GM12878 (cell line): ENCODE results near the gene CDC42BPA. TPM values are rescaled to one million over a fixed set of nuclear protein-coding genes. Genes with fewer than 3 reads are reported as not detected.

Experiments used
- ATAC-seq: fragments of 200-7000 bp; cut with Tn5 transposase; 3 replicates; pipeline ENCODE4 v1.9.1; 2020; ENCODE audit warnings: mild to moderate bottlenecking, moderate library complexity
- BruUV-seq: library from RNA; stranded (reverse); fragments of 400-500 nt; replicated peaks from 2 replicates; lab custom pipeline; 2021; lab: Mats Ljungman, UMichigan
- CTCF ChIA-PET: fragments of 300-600 bp; sonication (Branson Sonifier 250); formaldehyde crosslinking; extraction: SDS; loops from one replicate; lab custom pipeline; 2021; ENCODE audit warnings: inconsistent platforms; lab: Yijun Ruan, JAX
- POLR2A ChIA-PET: fragments of 350-600 bp; formaldehyde crosslinking; extraction: SDS; loops from one replicate; lab custom pipeline; 2021; ENCODE audit warnings: inconsistent platforms; lab: Charles Lee
- RAD21 ChIA-PET: fragments of 300-600 bp; sonication (Branson Sonifier 250); formaldehyde crosslinking; loops from one replicate; lab custom pipeline; 2023; ENCODE audit warnings: antibody characterized with exemption; ENCODE audit not compliant: unreplicated experiment; lab: Charles Lee
- SMC1A ChIA-PET: fragments of 300-600 bp; sonication (Branson Sonifier 250); formaldehyde crosslinking; loops from one replicate; lab custom pipeline; 2023; ENCODE audit not compliant: unreplicated experiment, uncharacterized antibody; lab: Charles Lee
- DNase-seq: peaks from one replicate; pipeline ENCODE4 v3.0.0-alpha.2; 2011; ENCODE audit warnings: low read depth, low spot score
- FAIRE-seq: peaks from 3 replicates; lab custom pipeline; 2011; peaks lifted over from hg19 to GRCh38; lab: Jason Lieb, UNC
- H2AFZ ChIP-seq: 2 replicates; pipeline ENCODE4 v1.6.0; 2011; ENCODE audit warnings: low read depth, low read length, control low read depth; ENCODE audit not compliant: control insufficient read depth
- H3K27ac ChIP-seq: 2 replicates; pipeline ENCODE4 v1.5.1; 2011; ENCODE audit warnings: control low read depth; ENCODE audit not compliant: control insufficient read depth, insufficient read depth
- H3K27me3 ChIP-seq, 2 experiments: replicated peaks in 1 of 2; 2 replicates each; pipeline versions ENCODE4 v1.6.0 to v1.6.1; 2011; ENCODE audit warnings: low read length in 1 of 2; ENCODE audit not compliant: control insufficient read depth in 2 of 2, insufficient read depth in 2 of 2
- H3K36me3 ChIP-seq, 2 experiments: 2 replicates each; pipeline ENCODE4 v1.5.1; 2011; ENCODE audit warnings: low read length in 1 of 2; ENCODE audit not compliant: control insufficient read depth in 2 of 2, insufficient read depth in 2 of 2
- H3K4me1 ChIP-seq: 2 replicates; pipeline ENCODE4 v1.6.1; 2011; ENCODE audit warnings: mild to moderate bottlenecking, low read length, moderate library complexity, mixed read lengths; ENCODE audit not compliant: control insufficient read depth, insufficient read depth
- H3K4me2 ChIP-seq: 2 replicates; pipeline ENCODE4 v1.6.0; 2011; ENCODE audit warnings: control low read depth; ENCODE audit not compliant: control insufficient read depth, insufficient read depth
- H3K4me3 ChIP-seq: fragments of 200-600 bp; sonication (generic); 2 replicates; pipeline ENCODE4 v1.5.1; 2016
- H3K79me2 ChIP-seq: 2 replicates; pipeline ENCODE4 v1.6.0; 2011; ENCODE audit warnings: low read length; ENCODE audit not compliant: control insufficient read depth, insufficient read depth
- H3K9ac ChIP-seq: 2 replicates; pipeline ENCODE4 v1.8.0; 2011; ENCODE audit warnings: low read length, control low read depth, mixed read lengths; ENCODE audit not compliant: control insufficient read depth, insufficient read depth
- H3K9me3 ChIP-seq: replicated peaks from 3 replicates; pipeline ENCODE4 v1.5.1; 2011; ENCODE audit warnings: mild to moderate bottlenecking, low read length; ENCODE audit not compliant: control insufficient read depth, insufficient read depth
- H4K20me1 ChIP-seq: 2 replicates; pipeline ENCODE4 v1.6.0; 2011; ENCODE audit not compliant: control insufficient read depth, insufficient read depth
- GABPA ChIP-seq: IDR thresholded peaks from 2 replicates; pipeline ENCODE4 v1.6.1; 2014; ENCODE audit warnings: antibody characterized with exemption, low read depth, mild to moderate bottlenecking, inconsistent platforms
- JUNB ChIP-seq: IDR thresholded peaks from 2 replicates; pipeline ENCODE4 v1.6.1; 2016; ENCODE audit warnings: antibody characterized with exemption, mild to moderate bottlenecking
- MLLT1 ChIP-seq: fragments of 450-650 bp; IDR thresholded peaks from 2 replicates; pipeline ENCODE4 v1.6.1; 2016; ENCODE audit warnings: mild to moderate bottlenecking
- PAX5 ChIP-seq: IDR thresholded peaks from 2 replicates; pipeline ENCODE4 v1.6.1; 2011; ENCODE audit warnings: low read depth, low read length, borderline replicate concordance
- ZNF384 ChIP-seq: IDR thresholded peaks from 2 replicates; pipeline ENCODE4 v1.6.1; 2012; ENCODE audit warnings: low read depth, mild to moderate bottlenecking, low read length, improper control_type of control experiment, borderline replicate concordance
- WGBS: methylation state at CpG from one replicate; pipeline ENCODE4 v1.1.6; 2016; ENCODE audit warnings: low lambda C conversion rate; ENCODE audit not compliant: insufficient replicate concordance, insufficient coverage; ENCODE audit errors: missing lambda C conversion rate; 5-methylcytosine and 5-hydroxymethylcytosine counted together
- in situ Hi-C: fragments of 300-500 bp; cut with MboI; formaldehyde crosslinking; loops from 9 replicates; pipeline ENCODE4 v1.14.3; 2018; ENCODE audit warnings: mixed read lengths
- intact Hi-C: fragments of 100-400 bp; cut with micrococcal nuclease; formaldehyde crosslinking; loops from one replicate; pipeline ENCODE4 v1.14.2; 2022; ENCODE audit not compliant: unreplicated experiment
- polyA plus RNA-seq, 11 experiments: library from polyadenylated mRNA; depleted of rRNA in 4 of 11; unstranded in 6 of 11; stranded (reverse) in 5 of 11; fragments of >200 nt; fragmentation: Nextera tagmentation in 4 of 11; fragmentation: Illumina TruSeq in 1 of 11; extraction: Ambion mirVana in 4 of 11; extraction: Trizol in 1 of 11; gene quantifications; 1 replicate in 1 of 11; 2 replicates in 10 of 11; pipeline versions ENCODE4 v1.2.1 to v1.2.3, GENCODE V29; 2011 to 2016; ENCODE audit warnings: inconsistent platforms in 2 of 11, missing spikeins in 2 of 11, low read depth in 1 of 11
- total RNA-seq, 4 experiments: library from RNA; depleted of rRNA in 3 of 4; stranded (reverse); fragments of >200 nt in 3 of 4; fragmentation: Illumina TruSeq in 1 of 4; extraction: Trizol in 1 of 4; gene quantifications; 2 replicates each; pipeline versions ENCODE4 v1.2.1 to v1.2.3, GENCODE V29; 2013 to 2021

CDC42BPA gene
- total and polyA plus RNA-seq, 10 of the 15 experiments (the other 5 are each of a cell fraction or from before 2014, with no cell fraction given) = 0.02 to 0.52 (median 0.10) TPM

- Histone ChIP-seq H2AFZ (no peak overlapping the region), H3K27ac (no peak overlapping the region), H4K20me1 (no peaks in the 10 kb centered on the region), H3K36me3 (no peaks in the 10 kb centered on the region), H3K9ac (no peak overlapping the region), H3K4me2 (no peak overlapping the region), H3K4me1 (no peaks in the 10 kb centered on the region), H3K9me3 (no peaks in the 10 kb centered on the region), H3K27me3 (no peaks in the 10 kb centered on the region), H3K4me3 (no peak overlapping the region), H3K79me2 (no peaks in the 10 kb centered on the region)
- SMC1A ChIA-PET = no interaction called here
- 83% methylated on average over 1 of the region's 1 CpG for WGBS
- RAD21 ChIA-PET = no interaction called here
- POLR2A ChIA-PET = no interaction called here
- CTCF ChIA-PET = interaction anchor here (0.9 kb wide), 1 partner anchor 15 kb away, joined by 3 read pairs; no protein-coding TSS in a partner anchor
- DNase-seq (no peak), ATAC-seq (no peak), FAIRE-seq (no peak)
- BruUV-seq = no TSS peak
- intact Hi-C loops (no loop called here), in situ Hi-C loops (no loop called here)
- TF ChIP-seq PAX5 (no peak), JUNB (no peak), MLLT1 (no peak), ZNF384 (no peak), GABPA (no peak)
Observed at GRCh38 chr1:227219715-227220292, 98.5 kb downstream of the CDC42BPA start.
